A673 (cell line): ENCODE data around the gene PRKG1.

ENCODE experiments used
- EZH2 ChIP-seq: fragments of 200-600 bp; sonication (generic); IDR thresholded peaks from 2 replicates; pipeline ENCODE4 v1.6.1; 2017; ENCODE audit warnings: borderline replicate concordance, low read depth, mild to moderate bottlenecking, mixed read lengths, antibody characterized with exemption, low read length; ENCODE audit not compliant: poor library complexity, severe bottlenecking
- TF ChIP-seq, protein P1 (sequence below): fragments of 300-800, 200-600 bp; sonication (generic); conservative IDR thresholded peaks from 2 replicates; pipeline ENCODE4 v1.5.1; 2017; ENCODE audit warnings: low read depth, mild to moderate bottlenecking, antibody characterized with exemption, low read length, moderate library complexity, mixed read lengths

DNA sequence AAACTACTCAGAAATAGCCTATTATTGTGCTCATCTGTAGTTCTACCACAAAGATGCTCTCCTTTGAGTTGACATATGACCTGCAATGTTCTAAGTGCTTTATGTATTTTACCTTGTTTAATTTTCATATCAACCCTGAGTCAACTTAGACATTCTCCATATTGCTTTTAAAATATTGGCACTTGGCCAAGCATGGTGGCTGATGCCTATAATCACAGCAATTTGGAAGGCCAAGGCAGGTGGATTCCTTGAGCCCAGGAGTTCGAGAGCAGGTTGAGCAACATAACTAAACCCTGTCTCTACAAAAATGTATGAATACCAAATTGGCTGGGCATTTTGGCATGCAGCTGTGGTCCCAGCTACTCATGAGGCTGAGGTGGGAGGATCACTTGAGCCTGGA, 50.6 kb downstream of the PRKG1 start:
- no peak for TF ChIP-seq EZH2
- TF ChIP-seq, protein P1, sequence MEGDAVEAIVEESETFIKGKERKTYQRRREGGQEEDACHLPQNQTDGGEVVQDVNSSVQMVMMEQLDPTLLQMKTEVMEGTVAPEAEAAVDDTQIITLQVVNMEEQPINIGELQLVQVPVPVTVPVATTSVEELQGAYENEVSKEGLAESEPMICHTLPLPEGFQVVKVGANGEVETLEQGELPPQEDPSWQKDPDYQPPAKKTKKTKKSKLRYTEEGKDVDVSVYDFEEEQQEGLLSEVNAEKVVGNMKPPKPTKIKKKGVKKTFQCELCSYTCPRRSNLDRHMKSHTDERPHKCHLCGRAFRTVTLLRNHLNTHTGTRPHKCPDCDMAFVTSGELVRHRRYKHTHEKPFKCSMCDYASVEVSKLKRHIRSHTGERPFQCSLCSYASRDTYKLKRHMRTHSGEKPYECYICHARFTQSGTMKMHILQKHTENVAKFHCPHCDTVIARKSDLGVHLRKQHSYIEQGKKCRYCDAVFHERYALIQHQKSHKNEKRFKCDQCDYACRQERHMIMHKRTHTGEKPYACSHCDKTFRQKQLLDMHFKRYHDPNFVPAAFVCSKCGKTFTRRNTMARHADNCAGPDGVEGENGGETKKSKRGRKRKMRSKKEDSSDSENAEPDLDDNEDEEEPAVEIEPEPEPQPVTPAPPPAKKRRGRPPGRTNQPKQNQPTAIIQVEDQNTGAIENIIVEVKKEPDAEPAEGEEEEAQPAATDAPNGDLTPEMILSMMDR, result no peak
